ENCODE results near the gene TMOD1. TPM values are rescaled to one million over a fixed set of nuclear protein-coding genes. Genes with fewer than 3 reads are reported as not detected.
"Not testable (repeated sequence)": the region's sequence is repeated elsewhere in the genome, so short reads cannot be mapped to it uniquely, and the experiment has no call there.

TMOD1 gene
- total and polyA plus RNA-seq, 9 donors, result 37.1 to 77.2 (median 64.0) TPM

- Histone ChIP-seq H3K9me3 (no peaks in the 10 kb centered on the region), H3K27ac (no peak overlapping the region), H3K27me3 (no peaks in the 10 kb centered on the region), H3K4me3 (no peak overlapping the region), H3K4me1 (ENCODE audit: insufficient read depth) (no peaks in the 10 kb centered on the region), H3K36me3 (no peaks in the 10 kb centered on the region)
- WGBS, 3 donors, result 85 to 91% (median 89%) methylated on average over 5 of the region's 5 CpGs
- DNase-seq, result no peak
- intact Hi-C loops (cut with DNase I), result no loop called here
- TF ChIP-seq, protein P1, sequence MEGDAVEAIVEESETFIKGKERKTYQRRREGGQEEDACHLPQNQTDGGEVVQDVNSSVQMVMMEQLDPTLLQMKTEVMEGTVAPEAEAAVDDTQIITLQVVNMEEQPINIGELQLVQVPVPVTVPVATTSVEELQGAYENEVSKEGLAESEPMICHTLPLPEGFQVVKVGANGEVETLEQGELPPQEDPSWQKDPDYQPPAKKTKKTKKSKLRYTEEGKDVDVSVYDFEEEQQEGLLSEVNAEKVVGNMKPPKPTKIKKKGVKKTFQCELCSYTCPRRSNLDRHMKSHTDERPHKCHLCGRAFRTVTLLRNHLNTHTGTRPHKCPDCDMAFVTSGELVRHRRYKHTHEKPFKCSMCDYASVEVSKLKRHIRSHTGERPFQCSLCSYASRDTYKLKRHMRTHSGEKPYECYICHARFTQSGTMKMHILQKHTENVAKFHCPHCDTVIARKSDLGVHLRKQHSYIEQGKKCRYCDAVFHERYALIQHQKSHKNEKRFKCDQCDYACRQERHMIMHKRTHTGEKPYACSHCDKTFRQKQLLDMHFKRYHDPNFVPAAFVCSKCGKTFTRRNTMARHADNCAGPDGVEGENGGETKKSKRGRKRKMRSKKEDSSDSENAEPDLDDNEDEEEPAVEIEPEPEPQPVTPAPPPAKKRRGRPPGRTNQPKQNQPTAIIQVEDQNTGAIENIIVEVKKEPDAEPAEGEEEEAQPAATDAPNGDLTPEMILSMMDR (IDR thresholded peaks at IDR 0.05), result no peak
- no peak for TF ChIP-seq POLR2A (IDR thresholded peaks at IDR 0.05)
These were observed 72.1 kb downstream of the TMOD1 start for GRCh38 chr9:97573482-97574073.

DNA sequence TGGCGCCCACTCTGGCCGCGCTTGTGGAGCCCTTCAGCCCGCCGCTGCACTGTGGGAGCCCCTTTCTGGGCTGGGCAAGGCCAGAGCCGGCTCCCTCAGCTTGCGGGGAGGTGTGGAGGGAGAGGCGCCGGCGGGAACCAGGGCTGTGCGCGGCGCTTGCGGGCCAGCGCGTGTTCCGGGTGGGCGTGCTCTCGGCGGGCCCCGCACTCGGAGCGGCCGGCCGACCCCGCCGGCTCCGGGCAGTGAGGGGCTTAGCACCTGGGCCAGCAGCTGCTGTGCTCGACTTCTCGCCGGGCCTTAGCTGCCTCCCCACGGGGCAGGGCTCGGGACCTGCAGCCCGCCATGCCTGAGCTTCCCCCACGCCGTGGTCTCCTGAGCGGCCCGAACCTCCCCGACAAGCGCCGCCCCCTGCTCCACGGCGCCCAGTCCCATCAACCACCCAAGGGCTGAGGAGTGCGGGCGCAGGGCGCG is 72.7 kb downstream of the TMOD1 start:
- H3K4me3 ChIP-seq; H3K9me3 ChIP-seq; H3K27me3 ChIP-seq; H3K36me3 ChIP-seq; DNase-seq; H3K4me1 ChIP-seq (ENCODE audit: insufficient read depth); H3K27ac ChIP-seq; intact Hi-C loops (cut with DNase I): not testable (repeated sequence)
- WGBS, 3 donors, result 93 to 95% (median 94%) methylated on average over 35 to 47 of the region's 47 CpGs

- H3K4me1 ChIP-seq (ENCODE audit: insufficient read depth); H3K4me3 ChIP-seq; H3K27me3 ChIP-seq; H3K9me3 ChIP-seq; DNase-seq; intact Hi-C loops (cut with DNase I); H3K27ac ChIP-seq; H3K36me3 ChIP-seq: not testable (repeated sequence)
- 86 to 91% (median 90%) methylated on average over 21 of the region's 21 CpGs for WGBS, 3 donors
These were observed 73.6 kb downstream of the TMOD1 start for GRCh38 chr9:97574921-97575672.

DNA sequence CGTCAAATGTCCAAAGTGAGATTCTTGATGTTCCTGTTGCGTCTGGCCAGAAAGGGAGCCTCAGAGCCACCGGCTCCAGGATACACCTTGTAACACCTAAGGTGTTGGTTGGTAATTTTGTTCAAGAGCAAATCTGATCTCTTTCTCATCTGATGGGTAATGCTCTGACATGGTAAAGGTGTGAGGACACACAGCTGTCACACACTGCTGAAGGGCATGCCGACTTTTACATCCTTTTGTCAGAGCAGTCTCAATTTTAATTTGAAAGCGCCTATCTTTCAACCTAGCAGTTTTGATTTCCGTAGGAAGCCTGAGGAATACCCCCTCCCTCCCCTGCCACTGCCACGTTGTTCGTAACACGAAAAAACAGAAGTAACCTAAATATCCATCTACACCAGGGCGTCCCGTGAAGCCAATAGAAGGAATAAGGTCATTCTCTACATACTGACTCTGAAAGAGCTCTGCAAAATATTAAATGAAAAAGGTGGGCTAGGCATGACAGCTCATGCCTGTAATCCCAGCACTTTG is 74.3 kb downstream of the TMOD1 start:
- DNase-seq, result peak in 1 of 5 donors; percentile 8
- TF ChIP-seq EP300 (IDR thresholded peaks at IDR 0.05), result no peak
- TF ChIP-seq POLR2A (IDR thresholded peaks at IDR 0.05), result no peak
- TF ChIP-seq, protein P1 (IDR thresholded peaks at IDR 0.05), result no peak
- Histone ChIP-seq H3K9me3 (no peaks in the 10 kb centered on the region), H3K36me3 (no peaks in the 10 kb centered on the region), H3K27ac (no peak overlapping the region), H3K4me1 (ENCODE audit: insufficient read depth) (peaks cover 2% of the 10 kb centered on the region), H3K4me3 (no peak overlapping the region), H3K27me3 (no peaks in the 10 kb centered on the region)
- intact Hi-C loops (cut with DNase I), result no loop called here
- WGBS, 3 donors, result 81 to 89% (median 84%) methylated on average over 11 of the region's 11 CpGs

- Histone ChIP-seq H3K4me1 (ENCODE audit: insufficient read depth) (peaks cover 2% of the 10 kb centered on the region), H3K27ac (no peak overlapping the region), H3K27me3 (no peaks in the 10 kb centered on the region), H3K36me3 (no peaks in the 10 kb centered on the region), H3K9me3 (no peaks in the 10 kb centered on the region), H3K4me3 (no peak overlapping the region)
- peak in 1 of 5 donors; percentile 15 for DNase-seq
- TF ChIP-seq, protein P1 (IDR thresholded peaks at IDR 0.05), result no peak
- TF ChIP-seq POLR2A (IDR thresholded peaks at IDR 0.05) (no peak), EP300 (IDR thresholded peaks at IDR 0.05) (no peak)
- intact Hi-C loops (cut with DNase I), result no loop called here
- WGBS, 3 donors, result 76 to 79% (median 77%) methylated on average over 5 of the region's 5 CpGs
These were observed 75.6 kb downstream of the TMOD1 start for GRCh38 chr9:97577051-97577450.
